Ishikawa (cell line): ENCODE results near the gene SLCO2B1.

ENCODE experiments used
- CEBPB ChIP-seq: IDR thresholded peaks from 2 replicates; pipeline ENCODE4 v1.6.1; 2012
- CREB1 ChIP-seq: IDR thresholded peaks from 2 replicates; pipeline ENCODE4 v1.6.1; 2012; ENCODE audit warnings: low read depth
- EGR1 ChIP-seq: IDR thresholded peaks from 2 replicates; pipeline ENCODE4 v1.6.1; 2012
- EP300 ChIP-seq: IDR thresholded peaks from 2 replicates; pipeline ENCODE4 v1.6.1; 2012; ENCODE audit warnings: borderline replicate concordance
- FOXM1 ChIP-seq: IDR thresholded peaks from 2 replicates; pipeline ENCODE4 v1.6.1; 2012; ENCODE audit warnings: low read depth, borderline replicate concordance
- NFIC ChIP-seq: IDR thresholded peaks from 2 replicates; pipeline ENCODE4 v1.6.1; 2012
- RAD21 ChIP-seq: IDR thresholded peaks from 2 replicates; pipeline ENCODE4 v1.6.1; 2012; ENCODE audit warnings: low read depth
- TAF1 ChIP-seq: IDR thresholded peaks from 2 replicates; pipeline ENCODE4 v1.6.1; 2012; ENCODE audit warnings: low read depth, mild to moderate bottlenecking
- TCF12 ChIP-seq: IDR thresholded peaks from 2 replicates; pipeline ENCODE4 v1.6.1; 2012; ENCODE audit warnings: low read depth
- TEAD4 ChIP-seq: IDR thresholded peaks from 2 replicates; pipeline ENCODE4 v1.6.1; 2012
- YY1 ChIP-seq: IDR thresholded peaks from 2 replicates; pipeline ENCODE4 v1.6.1; 2012; ENCODE audit warnings: low read depth
- ZBTB7A ChIP-seq: IDR thresholded peaks from 2 replicates; pipeline ENCODE4 v1.6.1; 2012; ENCODE audit warnings: low read depth
- TF ChIP-seq, protein P1 (sequence below): IDR thresholded peaks from 2 replicates; pipeline ENCODE4 v1.6.1; 2012
- TF ChIP-seq, protein P2 (sequence below): IDR thresholded peaks from 2 replicates; pipeline ENCODE4 v1.6.1; 2012; ENCODE audit warnings: low read depth, mild to moderate bottlenecking
- TF ChIP-seq, protein P3 (sequence below): IDR thresholded peaks from 2 replicates; pipeline ENCODE4 v1.6.1; 2012

The SLCO2B1 gene

DNA sequence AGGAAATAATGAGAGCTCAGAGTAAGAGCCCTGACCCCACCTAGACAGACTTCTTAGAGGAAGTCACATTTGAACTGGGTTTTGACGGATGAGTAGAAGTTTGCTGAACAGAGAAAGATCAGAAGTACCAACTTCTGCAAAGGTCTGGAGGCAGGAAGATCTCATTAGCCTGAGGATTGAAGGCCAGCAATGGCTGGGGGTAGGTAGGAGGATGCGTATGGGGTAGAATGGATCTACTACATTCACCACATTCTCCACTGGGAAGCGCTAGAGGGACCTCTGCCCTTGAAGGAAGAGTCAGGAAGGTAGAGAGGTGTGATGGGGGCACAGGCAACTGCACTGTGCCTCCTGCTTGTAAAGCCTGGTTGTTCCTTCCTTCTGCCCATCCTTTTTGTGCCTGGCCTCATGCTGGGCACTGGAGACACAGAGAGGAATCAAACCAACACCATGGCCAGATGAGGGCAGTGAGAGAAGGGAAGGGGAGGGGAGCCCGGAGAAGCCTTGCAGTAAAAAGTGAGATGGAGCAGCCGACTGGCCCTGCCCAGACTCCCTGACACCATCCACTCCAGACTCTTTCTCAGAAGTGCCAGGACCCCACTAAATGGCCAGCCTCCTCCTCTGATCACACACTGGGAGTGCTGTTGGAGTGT, 94.6 kb downstream of the SLCO2B1 start:
- TF ChIP-seq EP300 (no peak), TCF12 (no peak), EGR1 (no peak), RAD21 (no peak), CEBPB (no peak), YY1 (no peak), TEAD4 (no peak), TAF1 (no peak), FOXM1 (no peak), CREB1 (no peak), NFIC (no peak), ZBTB7A (no peak)
- TF ChIP-seq, protein P1, sequence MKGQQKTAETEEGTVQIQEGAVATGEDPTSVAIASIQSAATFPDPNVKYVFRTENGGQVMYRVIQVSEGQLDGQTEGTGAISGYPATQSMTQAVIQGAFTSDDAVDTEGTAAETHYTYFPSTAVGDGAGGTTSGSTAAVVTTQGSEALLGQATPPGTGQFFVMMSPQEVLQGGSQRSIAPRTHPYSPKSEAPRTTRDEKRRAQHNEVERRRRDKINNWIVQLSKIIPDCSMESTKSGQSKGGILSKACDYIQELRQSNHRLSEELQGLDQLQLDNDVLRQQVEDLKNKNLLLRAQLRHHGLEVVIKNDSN: no peak
- TF ChIP-seq, protein P2, sequence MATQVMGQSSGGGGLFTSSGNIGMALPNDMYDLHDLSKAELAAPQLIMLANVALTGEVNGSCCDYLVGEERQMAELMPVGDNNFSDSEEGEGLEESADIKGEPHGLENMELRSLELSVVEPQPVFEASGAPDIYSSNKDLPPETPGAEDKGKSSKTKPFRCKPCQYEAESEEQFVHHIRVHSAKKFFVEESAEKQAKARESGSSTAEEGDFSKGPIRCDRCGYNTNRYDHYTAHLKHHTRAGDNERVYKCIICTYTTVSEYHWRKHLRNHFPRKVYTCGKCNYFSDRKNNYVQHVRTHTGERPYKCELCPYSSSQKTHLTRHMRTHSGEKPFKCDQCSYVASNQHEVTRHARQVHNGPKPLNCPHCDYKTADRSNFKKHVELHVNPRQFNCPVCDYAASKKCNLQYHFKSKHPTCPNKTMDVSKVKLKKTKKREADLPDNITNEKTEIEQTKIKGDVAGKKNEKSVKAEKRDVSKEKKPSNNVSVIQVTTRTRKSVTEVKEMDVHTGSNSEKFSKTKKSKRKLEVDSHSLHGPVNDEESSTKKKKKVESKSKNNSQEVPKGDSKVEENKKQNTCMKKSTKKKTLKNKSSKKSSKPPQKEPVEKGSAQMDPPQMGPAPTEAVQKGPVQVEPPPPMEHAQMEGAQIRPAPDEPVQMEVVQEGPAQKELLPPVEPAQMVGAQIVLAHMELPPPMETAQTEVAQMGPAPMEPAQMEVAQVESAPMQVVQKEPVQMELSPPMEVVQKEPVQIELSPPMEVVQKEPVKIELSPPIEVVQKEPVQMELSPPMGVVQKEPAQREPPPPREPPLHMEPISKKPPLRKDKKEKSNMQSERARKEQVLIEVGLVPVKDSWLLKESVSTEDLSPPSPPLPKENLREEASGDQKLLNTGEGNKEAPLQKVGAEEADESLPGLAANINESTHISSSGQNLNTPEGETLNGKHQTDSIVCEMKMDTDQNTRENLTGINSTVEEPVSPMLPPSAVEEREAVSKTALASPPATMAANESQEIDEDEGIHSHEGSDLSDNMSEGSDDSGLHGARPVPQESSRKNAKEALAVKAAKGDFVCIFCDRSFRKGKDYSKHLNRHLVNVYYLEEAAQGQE: no peak
- TF ChIP-seq, protein P3, sequence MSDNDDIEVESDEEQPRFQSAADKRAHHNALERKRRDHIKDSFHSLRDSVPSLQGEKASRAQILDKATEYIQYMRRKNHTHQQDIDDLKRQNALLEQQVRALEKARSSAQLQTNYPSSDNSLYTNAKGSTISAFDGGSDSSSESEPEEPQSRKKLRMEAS: no peak

DNA sequence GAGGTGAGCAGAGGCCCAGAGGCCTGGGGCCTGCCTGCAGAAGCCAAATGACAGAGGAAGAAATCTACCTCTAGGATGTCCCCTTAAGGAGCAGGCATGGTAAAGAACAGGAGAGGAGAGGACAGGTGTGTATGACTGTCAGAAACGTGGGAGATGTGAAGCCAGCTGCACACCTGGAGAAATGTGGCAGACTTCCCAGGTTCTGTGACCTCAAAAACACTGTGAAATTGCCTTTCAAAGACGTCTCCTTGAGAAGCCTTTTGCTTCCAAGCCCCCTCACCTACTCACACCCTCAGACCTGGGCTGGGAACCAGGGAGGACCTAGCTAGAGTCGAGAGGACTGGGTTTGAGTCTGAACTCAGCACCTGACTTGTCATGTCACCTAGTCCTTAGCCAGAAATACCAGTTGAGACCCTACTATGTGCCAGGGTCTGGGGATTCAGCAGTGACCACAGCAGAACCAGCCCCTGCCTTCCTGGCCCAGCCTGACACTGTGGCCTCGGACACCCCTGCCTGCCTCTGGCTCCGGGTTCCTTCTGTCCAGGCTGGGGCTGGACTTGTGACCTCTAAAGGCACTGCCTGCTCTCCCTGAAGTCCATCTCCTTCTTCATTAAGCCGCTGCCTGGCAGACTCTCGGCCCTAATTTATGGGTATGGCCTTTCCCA, 95.2 kb downstream of the SLCO2B1 start:
- TF ChIP-seq, protein P1: no peak
- TF ChIP-seq YY1 (no peak), RAD21 (no peak), TAF1 (no peak), EP300 (no peak), CEBPB (no peak), FOXM1 (no peak), NFIC (no peak), TCF12 (no peak), CREB1 (no peak)

DNA sequence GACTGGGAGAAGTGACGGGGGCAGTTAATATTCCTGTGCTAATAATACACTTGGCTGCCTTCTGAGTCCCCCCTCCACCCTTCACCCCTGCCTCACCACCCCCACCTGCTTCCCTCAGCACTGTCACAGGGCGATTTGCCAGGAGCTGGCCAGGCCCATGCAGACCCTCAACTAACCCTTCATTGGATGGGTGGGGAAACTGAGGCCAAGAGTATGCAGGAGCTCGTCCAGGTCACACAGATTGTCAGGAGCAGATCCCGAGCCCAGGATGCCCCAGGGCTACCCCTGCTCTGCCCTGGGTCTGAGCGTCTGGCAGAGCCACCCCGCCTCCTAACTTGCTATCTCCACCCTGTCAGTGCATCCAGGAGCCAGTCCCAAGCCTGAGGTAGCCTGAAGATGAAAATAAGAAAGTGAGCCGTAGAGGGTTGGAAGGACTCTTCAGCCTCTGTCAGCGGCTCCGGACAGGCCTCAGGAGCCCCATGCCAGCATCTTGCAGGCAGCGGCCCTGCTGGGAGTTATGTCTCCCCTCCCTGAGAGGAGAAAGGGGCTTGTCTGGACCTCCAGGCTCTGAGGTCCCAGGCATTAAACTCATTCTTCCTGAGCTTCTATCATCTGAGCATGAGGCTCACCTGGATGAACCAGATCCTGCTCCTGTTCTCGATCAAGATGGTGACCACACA, 95.9 kb downstream of the SLCO2B1 start:
- TF ChIP-seq FOXM1: no peak
- no peak for TF ChIP-seq TCF12
- no peak for TF ChIP-seq YY1
- TF ChIP-seq NFIC: no peak
- TF ChIP-seq CREB1: no peak
- TF ChIP-seq TEAD4: no peak
- TF ChIP-seq, protein P1: no peak
- no peak for TF ChIP-seq RAD21
- no peak for TF ChIP-seq EP300
- TF ChIP-seq, protein P2: no peak
- no peak for TF ChIP-seq CEBPB
- TF ChIP-seq ZBTB7A: no peak
- no peak for TF ChIP-seq EGR1
- TF ChIP-seq, protein P3: no peak
- no peak for TF ChIP-seq TAF1

DNA sequence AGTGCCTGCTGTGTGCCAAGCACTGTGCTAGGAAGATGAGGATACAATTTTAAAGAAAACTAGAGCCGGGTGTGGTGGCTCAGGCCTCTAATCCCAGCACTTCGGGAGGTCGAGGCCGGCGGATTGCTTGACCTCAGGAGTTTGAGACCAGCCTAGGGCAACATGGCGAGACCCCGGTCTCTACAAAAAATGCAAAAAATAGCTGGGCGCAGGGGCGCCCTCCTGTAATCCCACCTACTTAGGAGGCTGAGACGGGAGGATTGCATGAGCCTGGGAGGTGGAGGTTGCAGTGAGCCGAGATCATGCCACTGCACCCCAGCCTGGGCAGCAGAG, 98.0 kb downstream of the SLCO2B1 start:
- no peak for TF ChIP-seq YY1
- TF ChIP-seq, protein P2: no peak
- TF ChIP-seq EGR1: no peak
- no peak for TF ChIP-seq TCF12
- TF ChIP-seq RAD21: no peak
- TF ChIP-seq TAF1: no peak
- TF ChIP-seq TEAD4: no peak
